Hematopoietic multipotent progenitor cell (in vitro differentiated cells): ENCODE measurements around the gene DNAH3. TPM values are rescaled to one million over a fixed set of nuclear protein-coding genes. Genes with fewer than 3 reads are reported as not detected.
"Not testable (repeated sequence)": the region's sequence is repeated elsewhere in the genome, so short reads cannot be mapped to it uniquely, and the experiment has no call there.

Experiments
- DNase-seq, 3 donors: peaks; one replicate each; pipeline ENCODE4 v3.0.0-alpha.2; 2011 to 2015; ENCODE audit warnings: low read depth in 2 of 3, low spot score in 2 of 3
- total RNA-seq: library from RNA; depleted of rRNA; stranded (reverse); fragments of >200 nt; gene quantifications from one replicate; pipeline ENCODE4 v1.2.3, GENCODE V29; 2012

DNAH3 gene, protein sequence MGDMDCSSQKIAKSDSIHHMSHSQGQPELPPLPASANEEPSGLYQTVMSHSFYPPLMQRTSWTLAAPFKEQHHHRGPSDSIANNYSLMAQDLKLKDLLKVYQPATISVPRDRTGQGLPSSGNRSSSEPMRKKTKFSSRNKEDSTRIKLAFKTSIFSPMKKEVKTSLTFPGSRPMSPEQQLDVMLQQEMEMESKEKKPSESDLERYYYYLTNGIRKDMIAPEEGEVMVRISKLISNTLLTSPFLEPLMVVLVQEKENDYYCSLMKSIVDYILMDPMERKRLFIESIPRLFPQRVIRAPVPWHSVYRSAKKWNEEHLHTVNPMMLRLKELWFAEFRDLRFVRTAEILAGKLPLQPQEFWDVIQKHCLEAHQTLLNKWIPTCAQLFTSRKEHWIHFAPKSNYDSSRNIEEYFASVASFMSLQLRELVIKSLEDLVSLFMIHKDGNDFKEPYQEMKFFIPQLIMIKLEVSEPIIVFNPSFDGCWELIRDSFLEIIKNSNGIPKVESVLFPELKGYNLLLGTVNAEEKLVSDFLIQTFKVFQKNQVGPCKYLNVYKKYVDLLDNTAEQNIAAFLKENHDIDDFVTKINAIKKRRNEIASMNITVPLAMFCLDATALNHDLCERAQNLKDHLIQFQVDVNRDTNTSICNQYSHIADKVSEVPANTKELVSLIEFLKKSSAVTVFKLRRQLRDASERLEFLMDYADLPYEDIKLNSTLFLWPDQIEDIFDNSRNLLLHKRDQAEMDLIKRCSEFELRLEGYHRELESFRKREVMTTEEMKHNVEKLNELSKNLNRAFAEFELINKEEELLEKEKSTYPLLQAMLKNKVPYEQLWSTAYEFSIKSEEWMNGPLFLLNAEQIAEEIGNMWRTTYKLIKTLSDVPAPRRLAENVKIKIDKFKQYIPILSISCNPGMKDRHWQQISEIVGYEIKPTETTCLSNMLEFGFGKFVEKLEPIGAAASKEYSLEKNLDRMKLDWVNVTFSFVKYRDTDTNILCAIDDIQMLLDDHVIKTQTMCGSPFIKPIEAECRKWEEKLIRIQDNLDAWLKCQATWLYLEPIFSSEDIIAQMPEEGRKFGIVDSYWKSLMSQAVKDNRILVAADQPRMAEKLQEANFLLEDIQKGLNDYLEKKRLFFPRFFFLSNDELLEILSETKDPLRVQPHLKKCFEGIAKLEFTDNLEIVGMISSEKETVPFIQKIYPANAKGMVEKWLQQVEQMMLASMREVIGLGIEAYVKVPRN (N-terminal part only)
- total RNA-seq: under 0.01 TPM

DNA sequence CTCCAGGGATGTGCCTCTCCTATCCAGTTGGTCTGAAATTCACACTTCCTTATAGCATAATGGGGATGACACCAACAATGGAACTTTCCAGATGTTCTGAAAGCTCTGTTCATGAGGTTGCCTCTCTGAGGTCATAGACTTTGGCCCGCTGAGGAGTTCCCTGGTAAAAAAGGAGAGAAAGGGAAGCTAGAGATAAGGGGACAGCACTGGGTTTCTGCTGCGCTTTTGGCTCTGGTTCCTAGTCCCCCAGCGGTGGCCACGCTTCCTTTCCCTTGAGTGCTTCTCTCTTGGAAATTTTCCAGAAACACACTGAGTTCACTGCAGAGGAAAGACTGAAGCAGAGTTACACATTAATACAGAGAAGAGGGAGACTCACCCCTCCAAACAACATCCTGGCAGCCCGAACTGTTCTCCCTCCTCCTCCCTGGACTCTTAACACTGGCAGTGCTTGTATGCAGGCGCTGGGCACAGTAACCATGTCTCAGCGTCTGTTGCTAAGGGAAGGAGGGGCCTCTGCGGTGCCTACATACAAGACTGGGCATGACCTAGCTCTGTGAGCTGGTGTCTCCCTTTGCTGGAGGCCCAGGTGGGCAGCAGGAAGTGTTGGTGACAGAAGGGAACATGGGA is at the start of gene DNAH3:
Gene DNAH3, minus strand, starts transcription at position 472 of the 627 bp plus-strand sequence. CDS start 527 bp downstream, outside the sequence.
- peak in 2 of 3 donors; percentile 19 to 54 for DNase-seq

DNA sequence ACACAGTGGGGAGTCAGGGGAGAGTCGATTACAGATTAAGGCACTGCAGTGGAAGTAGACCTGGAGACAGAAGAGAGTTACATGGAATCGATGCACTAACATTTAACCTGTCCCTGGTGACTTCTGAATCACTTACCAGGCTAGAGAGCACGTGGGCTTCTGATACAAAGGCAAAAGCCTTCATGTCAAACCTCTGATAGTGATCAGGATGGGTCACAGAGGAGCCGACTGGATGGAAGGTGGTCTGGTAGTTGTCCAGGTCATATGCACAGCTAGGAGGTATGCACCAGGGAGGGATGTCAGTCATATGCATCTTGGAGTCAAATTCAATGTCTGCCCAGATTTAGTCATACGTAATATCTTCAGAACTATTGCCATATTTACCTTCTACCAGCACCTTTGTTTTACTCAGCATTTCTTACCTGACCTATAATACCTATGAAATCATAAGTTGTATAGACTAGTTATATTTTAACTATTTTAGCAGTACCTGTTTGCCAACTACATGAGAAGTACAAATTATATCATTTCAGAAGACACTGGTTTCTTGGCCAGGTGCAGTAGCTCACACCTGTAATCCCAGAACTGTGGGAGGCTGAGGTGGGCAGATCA is 49.1 kb upstream of the DNAH3 start:
- no peak for DNase-seq

DNA sequence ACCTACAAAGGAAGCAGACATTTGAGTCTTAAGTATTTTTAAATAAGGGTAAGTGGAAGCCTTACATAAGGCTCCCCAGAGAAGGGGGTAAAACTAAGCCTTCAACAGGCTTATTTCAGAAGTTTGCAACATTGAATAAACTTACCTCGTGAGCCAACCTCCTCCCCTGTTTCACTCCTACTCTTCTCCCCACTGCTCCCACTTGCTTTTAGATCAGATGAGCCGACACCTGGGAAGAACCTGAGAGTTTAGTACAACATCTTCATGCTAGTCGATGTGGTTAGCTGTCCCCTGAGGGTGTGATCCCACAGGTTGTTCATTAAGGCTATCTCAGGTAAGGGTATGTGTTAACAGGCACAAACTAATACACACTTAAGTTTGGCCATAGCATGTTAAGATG is 47.0 kb upstream of the DNAH3 start:
- DNase-seq: no peak

DNA sequence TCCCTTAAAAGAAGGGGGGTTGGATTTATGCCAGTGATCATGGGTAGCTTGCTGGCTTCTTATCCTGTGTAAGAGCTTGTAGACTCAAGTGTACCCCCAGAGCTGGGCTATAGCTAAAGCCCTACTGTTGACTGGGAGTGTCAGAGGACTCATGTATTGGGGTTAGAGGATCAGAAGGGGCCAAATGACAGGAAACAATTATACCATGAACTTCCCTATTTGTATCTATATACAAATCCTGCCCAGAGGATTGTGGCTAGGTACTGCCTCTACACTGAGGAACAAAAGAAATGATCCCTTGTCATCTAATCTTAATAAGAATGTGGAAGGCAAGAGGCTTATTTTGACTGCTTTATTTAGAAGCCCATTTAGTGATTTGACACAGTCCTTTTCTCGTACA is 46.5 kb upstream of the DNAH3 start:
- DNase-seq: peak in 1 of 3 donors; percentile 28

DNA sequence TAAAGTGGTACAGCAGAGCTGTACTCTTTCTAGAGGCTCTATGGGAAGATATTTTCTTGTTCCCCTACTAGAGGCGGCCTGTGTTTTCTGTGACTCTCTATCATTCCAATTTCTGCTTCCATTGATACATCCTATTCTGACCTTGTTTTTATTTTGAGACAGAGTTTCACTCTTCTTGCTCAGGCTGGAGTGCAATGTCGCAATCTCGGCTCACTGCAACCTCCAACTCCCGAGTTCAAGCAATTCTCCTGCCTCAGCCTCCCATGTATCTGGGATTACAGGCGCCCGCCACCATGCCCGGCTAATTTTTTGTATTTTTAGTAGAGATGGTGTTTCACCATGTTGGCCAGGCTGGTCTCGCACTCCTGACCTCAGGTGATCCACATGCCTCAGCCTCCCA is 44.7 kb upstream of the DNAH3 start:
- not testable (repeated sequence) for DNase-seq

DNA sequence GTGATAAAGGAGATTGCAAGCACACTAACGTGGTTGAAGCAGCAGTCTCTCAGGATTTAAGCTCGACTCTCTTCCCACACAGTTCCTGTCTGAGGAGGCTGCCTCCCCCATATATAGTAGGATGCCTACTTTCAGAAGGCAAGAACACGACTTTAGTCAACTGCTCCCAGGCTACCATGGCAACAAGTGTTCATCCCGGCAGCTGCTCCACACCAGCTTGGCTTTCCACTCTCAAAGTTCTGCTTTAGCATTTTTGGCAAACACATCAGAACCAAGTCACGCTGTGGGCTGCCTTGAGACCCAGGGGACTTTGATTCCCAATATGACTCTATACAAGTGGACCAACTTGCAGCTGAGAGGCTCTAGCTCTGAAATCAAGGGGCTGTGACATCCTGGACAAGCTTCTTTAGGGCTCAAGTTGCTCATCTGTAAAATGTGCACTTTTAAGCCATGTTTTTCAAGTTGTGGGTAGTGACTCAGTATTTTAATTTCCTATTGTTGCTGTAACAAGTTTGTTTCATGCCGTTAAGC is 44.2 kb upstream of the DNAH3 start:
- DNase-seq: no peak

DNA sequence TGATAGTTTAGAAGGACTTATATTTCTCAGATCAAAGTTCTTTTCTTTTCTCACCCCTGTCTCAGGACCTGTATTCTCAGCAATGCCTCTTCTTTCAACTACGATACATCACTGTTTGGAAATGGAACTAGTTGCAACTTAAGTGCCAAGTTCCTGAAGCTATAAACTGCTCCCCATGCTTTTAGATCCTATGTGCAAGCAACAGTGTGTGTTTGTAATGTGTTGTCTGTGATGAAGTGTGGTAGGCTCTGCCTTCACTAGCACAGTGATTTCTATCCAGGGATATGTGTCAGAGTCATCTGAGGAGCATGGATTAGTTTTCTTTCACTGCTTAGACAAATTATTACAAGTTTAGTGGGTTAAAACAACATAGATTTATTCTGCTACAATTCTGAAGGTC is 42.3 kb upstream of the DNAH3 start:
- no peak for DNase-seq

DNA sequence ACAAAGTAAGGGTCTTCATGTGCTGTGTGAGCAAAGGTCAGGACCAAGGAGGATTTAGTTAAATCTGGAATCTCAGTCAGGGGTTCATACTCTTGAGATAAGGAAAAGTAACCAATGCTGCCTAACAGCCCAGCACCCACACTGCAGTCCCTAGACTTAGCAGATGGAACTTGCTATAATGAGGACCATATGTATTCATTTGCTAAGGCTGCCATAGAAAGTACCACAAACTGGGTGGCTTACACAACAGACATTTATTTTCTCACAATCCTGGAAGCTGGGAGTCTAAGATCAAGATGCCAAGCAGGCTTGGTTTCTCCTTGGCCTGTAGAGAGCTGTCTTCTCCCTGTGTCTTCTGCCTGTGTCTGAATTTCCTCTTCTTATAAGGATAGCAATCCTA is 40.0 kb upstream of the DNAH3 start:
- DNase-seq: no peak

DNA sequence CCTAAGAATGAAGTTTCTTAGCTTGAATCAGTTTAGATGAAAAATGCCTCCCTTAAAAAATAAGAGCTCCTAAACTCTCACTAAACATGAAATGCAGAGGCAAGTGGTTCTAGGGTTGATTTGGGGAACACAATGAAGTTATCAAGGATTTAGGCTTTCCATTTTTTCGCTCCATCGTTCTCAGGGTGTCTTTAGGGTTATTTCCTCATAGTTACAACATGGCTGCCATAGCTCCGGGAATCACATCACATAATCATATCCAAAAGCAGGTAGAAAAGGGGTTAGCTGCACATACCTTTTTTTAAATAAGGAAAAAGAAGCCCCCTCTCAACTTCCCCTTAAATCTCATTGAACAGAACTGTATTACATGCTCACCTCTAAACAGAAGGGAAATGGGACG is 39.4 kb upstream of the DNAH3 start:
- DNase-seq: no peak

DNA sequence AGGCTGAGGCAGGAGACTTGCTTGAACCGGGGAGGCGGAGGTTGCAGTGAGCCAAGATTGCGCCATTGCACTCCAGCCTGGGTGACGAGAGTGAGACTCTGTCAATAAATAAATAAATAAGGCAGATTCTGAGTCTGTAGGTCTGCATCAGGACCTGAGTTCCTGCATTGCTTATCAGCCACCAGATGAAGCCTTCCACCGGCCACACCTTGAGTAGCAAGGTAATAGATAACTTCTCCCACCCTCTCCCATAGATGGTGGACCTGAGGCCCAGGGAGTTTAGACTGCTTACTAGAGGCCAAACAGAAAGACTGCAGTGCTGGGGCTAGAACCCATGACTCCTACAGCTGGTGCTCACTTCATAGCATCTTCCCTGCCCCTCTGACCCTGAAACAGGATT is 38.7 kb upstream of the DNAH3 start:
- no peak for DNase-seq

DNA sequence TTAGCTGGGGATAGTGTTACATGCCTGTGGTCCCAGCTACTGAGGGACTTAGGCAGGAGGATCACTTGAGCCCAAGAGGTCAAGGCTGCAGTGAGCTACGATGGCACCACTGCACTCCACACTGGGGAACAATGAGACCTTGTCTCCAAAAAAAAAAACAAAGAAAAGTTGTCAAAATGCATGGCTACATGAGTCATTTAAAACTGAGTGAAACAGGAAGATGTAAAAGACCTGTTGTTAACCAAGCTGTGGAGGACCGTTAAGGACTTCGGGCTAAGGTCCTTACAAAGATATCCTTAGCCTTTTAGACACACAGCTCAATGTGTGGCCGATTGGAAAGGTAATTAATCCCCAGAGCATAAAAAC is 35.7 kb upstream of the DNAH3 start:
- DNase-seq: no peak

DNA sequence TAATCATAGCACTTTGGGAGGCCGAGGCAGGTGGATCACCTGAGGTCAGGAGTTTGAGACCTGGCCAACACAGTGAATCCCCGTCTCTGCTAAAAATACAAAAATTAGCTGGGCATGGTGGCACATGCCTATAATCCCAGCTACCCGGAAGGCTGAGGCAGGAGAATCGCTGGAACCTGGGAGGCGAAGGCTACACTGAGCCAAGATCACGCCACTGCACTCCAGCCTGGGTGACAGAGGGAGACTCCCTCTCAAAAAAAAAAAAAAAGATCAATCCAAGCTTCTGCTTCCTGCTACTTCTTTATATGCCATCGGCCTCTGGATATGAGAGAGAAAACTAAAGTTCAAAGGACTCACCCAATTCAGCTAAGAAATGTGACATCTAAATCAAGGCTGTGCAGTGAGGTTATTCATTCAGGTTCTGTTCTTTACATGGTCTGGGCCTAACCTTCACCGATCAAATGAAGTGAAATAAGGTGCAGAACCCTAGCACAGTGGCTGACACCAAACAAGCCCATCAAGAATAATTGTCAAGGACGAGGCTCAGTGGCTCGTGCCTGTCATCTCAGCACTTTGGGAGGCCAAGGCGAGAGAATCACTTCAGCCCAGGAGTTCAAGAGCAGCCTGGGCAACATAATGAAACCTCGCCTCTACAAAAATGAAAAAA is 35.1 kb upstream of the DNAH3 start:
- DNase-seq: no peak

DNA sequence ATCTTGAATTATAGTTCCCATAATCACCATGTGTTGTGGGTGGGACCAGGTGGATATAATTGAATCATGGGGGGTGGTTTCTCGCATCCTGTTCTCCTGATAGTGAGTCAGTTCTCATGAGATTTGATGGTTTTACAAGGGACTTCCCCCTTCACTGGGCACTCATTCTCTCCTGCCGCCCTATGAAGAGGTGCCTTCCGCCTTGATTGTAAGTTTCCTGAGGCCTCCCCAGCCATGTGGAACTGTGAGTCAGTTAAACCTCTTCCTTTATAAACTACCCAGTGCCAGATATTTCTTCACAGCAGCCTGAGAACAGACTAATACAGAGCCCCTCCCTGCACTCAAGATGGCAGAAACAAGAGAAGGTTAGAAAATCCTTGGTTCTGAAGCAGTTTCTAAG is 34.2 kb upstream of the DNAH3 start:
- DNase-seq: peak in 1 of 3 donors; percentile 7

DNA sequence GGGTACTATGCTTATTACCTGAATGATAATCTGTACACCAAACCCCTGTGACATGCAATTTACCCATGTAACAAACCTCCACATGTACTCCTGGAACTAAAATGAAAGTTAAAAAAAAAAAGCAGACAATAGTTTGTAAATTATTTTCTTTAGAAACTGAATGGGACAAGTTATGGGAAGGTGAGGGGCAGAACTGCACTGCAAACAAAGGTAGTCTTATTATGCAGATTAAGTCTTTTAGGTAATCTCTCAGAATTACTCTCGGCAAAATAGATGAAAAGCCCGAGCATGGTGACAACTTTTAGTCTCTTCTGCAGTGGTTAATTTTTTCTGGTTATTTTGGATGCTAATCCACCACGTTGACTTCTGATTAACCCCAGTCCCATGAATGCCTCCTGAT is 33.3 kb upstream of the DNAH3 start:
- no peak for DNase-seq

DNA sequence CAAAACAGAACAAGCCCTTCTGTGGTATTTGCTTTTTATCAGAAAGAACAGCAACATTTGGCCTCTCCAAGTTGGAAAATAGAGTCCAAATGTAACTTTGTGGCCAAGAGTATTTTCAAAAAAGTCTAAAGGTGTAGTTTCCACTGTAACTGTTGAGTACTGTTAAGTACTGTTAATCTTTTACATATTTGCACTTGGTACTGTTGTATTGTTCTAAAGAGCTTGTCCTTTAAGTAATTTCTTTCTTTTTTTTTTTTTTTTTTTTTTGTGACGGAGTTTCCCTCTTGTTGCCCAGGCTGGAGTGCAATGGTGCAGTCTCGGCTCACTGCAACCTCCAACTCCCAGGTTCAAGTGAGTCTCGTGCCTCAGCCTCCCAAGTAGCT is 29.3 kb upstream of the DNAH3 start:
- DNase-seq: no peak

DNA sequence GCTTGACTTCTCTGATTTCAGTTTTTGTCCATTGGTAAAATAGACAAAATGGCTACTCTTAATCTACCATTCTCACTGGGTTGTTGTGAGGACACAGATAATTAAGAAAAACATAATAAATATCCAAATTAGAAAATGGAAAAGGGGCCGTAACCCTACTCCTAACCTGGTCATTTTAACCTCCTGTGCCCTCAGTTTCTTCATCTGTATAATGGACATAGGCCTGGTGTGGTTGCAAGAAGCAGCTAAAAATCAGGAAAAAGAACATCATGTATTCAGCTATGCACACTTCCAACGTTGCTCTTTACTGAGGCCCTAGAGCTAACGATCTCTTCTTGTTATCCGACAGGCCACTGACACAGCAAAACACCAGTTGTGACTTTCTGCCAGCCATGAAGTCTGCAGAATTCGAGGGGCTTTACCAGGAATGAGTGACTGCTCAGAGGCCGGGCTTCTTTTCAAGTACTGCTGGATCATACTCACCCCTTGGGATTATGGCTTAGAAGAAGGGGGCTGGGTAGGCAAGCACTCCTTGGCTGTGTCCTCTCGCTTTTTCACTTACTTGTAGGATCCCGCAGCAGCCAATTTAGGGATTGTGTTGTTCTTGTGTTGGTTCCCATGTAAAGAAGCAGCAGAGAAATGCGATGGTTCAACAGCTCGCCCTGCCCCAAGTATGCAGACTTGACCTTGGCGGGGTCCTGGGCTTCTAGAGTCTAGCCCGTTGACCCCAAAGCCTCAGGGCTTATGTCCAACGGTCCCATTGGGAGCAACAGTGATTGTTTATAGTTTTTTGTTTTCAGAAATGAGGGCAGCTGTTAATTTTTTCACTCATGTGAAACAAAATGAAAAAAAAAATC is 28.7 kb upstream of the DNAH3 start:
- DNase-seq: no peak

DNA sequence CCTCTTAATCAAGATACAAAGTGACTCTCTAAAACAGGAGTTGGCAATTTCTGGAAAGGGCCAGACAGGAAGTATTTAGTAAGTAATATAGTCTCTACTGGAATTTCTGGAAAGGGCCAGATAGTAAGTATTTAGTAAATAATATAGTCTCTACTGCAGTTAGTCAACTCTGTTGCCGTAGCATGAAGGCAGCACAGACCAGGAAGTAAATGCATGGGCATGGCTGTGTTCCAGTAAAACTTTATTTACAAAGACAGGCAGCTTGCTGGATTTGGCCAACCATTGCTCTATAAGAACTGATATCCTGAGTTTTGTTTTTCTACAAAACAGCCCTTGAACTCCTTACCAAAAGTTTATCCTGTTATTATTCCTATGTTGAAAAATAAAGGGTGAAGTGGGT is 24.8 kb upstream of the DNAH3 start:
- DNase-seq: no peak

DNA sequence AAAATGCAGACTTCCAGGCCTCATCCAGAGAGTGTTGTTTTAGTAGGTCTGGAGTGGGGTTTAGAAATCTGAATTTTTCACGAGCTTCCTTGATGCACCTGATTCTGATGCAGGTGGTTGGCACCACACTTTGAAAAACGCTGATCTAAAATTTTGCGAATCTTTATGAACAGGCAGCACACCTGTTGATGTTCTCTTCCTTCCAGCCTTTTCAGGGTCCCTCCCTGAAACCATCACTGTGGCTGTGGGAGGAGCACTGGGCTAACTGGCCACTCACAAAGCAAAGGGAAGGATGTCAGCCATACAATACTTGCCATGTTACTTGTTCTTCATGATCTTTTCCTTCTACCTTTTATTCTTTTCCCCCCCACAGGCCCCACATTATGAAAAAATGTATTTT is 22.0 kb upstream of the DNAH3 start:
- DNase-seq: no peak

DNA sequence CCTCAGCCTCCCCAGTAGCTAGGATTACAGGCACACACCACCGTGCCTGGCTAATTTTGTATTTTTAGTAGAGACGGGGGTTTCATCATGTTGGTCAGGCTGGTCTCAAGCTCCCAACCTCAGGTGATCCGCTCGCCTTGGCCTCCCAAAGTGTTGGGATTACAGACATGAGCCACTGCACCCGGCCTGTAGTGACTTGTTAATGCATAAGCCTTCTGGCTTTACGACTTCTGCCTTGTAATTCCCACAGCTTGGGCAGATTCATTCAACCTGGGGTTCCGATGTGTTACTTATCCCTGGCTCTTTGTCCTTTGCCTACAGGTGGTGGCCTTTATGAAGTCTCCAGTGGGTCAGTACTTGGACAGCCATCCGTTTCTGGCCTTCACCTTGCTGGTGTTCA is 19.5 kb upstream of the DNAH3 start:
- DNase-seq: not testable (repeated sequence)
